Mucosa of descending colon (tissue), 3 donors: ENCODE results near the gene TFF3. TPM values are rescaled to one million over a fixed set of nuclear protein-coding genes. Genes with fewer than 3 reads are reported as not detected.
A peak's percentile ranks its signal among the peaks of the same experiment; 100 is the strongest.

Source experiments
- ATAC-seq: fragments of 200-7000 bp; cut with Tn5 transposase; one replicate; pipeline ENCODE4 v1.9.1; 2020; ENCODE audit warnings: mild to moderate bottlenecking, moderate library complexity
- DNase-seq, 3 donors: peaks; one replicate each; pipeline ENCODE4 v3.0.0-alpha.2; 2020
- H3K36me3 ChIP-seq: fragments of 200-600 bp; one replicate; pipeline ENCODE4 v1.8.0; 2021; ENCODE audit warnings: low read depth, mild to moderate bottlenecking
- H3K4me1 ChIP-seq: fragments of 200-600 bp; one replicate; pipeline ENCODE4 v1.8.0; 2021; ENCODE audit warnings: low read depth, mild to moderate bottlenecking
- H3K4me3 ChIP-seq: fragments of 200-600 bp; one replicate; pipeline ENCODE4 v1.8.0; 2021; ENCODE audit warnings: mild to moderate bottlenecking
- H3K9me3 ChIP-seq: fragments of 200-600 bp; one replicate; pipeline ENCODE4 v1.8.0; 2021; ENCODE audit warnings: mild to moderate bottlenecking
- intact Hi-C, 2 donors: fragments of 100-400 bp; cut with DNase I in 1 of 2; cut with micrococcal nuclease in 1 of 2; formaldehyde crosslinking; loops; one replicate each; pipeline versions ENCODE4 v1.11.0 to v1.11.1; 2022; cut with DNase I, micrococcal nuclease
- total RNA-seq, 3 donors: library from RNA; stranded (reverse); fragmentation: NEBNext Ultra II Directional in 2 of 3; extraction: Animal tissue kit (Norgen Biotek cat#: 25700) in 2 of 3; gene quantifications; one replicate each; pipeline versions ENCODE4 v1.2.1 to v1.2.4, GENCODE V29; 2021 to 2023
- TF ChIP-seq, protein P1 (sequence below): fragments of 200-600 bp; IDR thresholded peaks from one replicate; pipeline ENCODE4 v1.8.0; 2022; ENCODE audit warnings: antibody characterized with exemption, mild to moderate bottlenecking
- donor health status: DM: no; HTN: no; CAD: no; lungs with moderate emphysema.
- donor health status: DM: no; HTN: no; CAD: no.
- donor health status: DM: no; HTN: yes; CAD: no.

The TFF3 gene
- total RNA-seq, 3 donors from 2014 or later = 614 to 2,641 (median 2,419) TPM

DNA sequence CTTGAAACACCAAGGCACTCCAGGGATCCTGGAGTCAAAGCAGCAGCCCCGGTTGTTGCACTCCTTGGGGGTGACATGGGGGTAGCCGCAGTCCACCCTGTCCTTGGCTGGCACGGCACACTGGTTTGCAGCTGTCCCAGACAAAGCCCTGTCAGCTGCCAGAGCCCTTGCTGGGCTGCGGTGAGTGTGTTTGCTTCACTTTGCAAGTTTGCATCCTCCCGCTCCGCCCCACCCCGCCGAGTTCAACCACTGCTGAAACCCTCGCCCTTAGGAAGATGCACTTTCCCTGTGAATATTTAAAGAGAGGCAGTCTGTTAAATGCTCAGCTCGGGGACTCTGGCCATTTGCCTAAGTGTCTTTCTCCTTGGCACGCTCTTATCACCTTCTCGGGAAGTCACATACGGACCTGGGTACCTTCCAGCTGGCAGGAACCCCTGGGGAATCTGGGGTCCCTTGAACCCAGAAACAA is 1.7 kb downstream of the TFF3 start:
- no peak overlapping the region for H3K4me3 ChIP-seq
- intact Hi-C loops = no loop called here
- no peaks in the 10 kb centered on the region for H3K36me3 ChIP-seq
- peaks cover 52% of the 10 kb centered on the region for H3K4me1 ChIP-seq
- peak; percentile 5 for ATAC-seq
- peak; percentile 71 to 81 (median 77) for DNase-seq
- TF ChIP-seq, protein P1, sequence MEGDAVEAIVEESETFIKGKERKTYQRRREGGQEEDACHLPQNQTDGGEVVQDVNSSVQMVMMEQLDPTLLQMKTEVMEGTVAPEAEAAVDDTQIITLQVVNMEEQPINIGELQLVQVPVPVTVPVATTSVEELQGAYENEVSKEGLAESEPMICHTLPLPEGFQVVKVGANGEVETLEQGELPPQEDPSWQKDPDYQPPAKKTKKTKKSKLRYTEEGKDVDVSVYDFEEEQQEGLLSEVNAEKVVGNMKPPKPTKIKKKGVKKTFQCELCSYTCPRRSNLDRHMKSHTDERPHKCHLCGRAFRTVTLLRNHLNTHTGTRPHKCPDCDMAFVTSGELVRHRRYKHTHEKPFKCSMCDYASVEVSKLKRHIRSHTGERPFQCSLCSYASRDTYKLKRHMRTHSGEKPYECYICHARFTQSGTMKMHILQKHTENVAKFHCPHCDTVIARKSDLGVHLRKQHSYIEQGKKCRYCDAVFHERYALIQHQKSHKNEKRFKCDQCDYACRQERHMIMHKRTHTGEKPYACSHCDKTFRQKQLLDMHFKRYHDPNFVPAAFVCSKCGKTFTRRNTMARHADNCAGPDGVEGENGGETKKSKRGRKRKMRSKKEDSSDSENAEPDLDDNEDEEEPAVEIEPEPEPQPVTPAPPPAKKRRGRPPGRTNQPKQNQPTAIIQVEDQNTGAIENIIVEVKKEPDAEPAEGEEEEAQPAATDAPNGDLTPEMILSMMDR = no peak
- H3K9me3 ChIP-seq = no peaks in the 10 kb centered on the region

DNA sequence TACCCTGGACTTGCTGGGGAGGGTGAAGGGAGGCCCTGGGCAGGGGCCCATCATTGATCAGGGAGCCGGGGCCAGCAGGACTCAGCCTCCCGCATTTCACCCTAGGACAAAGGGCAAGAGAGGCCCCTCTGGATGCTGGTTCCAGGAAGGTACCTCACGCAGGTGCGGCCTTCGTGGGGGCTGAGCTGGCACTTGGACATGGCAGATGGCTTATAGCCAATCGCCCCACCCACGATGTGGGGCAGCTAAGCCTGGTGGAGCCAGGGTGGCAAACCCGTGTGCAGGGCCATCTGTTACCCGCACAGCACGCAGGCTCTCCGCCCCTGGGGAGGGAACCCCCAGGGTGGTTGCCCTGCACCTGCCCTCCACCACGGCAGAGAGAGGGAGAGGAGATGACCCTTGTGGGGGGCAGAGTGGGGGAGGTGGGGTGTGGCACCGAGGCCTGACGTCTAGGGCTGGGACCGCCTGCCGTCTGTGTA is 2.5 kb downstream of the TFF3 start:
- intact Hi-C loops = no loop called here

DNA sequence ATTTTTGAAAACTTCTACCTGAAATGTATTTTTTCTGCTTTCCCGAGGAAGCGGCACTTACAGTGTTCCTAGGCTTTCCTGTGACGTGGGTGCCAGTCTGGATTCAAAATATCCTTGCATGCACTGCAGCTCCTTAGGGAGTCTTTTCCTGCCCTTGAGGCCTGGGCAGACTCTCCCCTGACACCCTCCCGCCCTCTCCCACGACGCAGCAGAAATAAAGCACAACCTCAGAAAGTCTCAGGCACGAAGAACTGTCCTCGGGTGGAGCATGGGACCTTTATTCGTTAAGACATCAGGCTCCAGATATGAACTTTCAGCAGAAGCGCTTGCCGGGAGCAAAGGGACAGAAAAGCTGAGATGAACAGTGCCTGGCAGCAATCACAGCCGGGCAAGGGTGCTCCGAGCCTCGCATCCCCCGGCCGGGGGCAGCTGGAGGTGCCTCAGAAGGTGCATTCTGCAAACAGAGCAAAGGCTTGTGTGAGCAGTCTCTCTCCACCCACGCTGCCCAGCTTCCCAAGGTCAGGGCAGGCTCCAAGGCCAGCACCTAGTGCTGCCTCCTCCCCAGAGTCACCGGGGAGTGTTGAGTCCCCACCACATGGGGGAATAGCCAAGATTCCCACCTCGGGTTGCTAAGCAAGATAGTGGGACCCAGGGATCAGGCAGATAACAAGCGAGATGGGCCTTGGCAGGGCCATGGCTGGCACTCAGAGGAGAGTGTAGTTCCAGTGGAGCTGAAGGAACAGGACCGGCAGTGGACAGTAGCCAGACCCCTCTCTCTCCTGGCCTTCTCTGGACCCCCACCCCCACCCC is 3.2 kb downstream of the TFF3 start:
- DNase-seq (peak in 1 of 3 donors; percentile 60), ATAC-seq (no peak)
- Histone ChIP-seq H3K4me1 (peaks cover 46% of the 10 kb centered on the region), H3K4me3 (no peak overlapping the region), H3K9me3 (no peaks in the 10 kb centered on the region), H3K36me3 (no peaks in the 10 kb centered on the region)
- intact Hi-C loops = no loop called here
- TF ChIP-seq, protein P1 = no peak

More for the DNA sequence above, 2.5 kb downstream of the TFF3 start:
- H3K36me3 ChIP-seq = no peaks in the 10 kb centered on the region
- DNase-seq (peak in 2 of 3 donors; percentile 43 to 67), ATAC-seq (peak; percentile 1)
- H3K4me1 ChIP-seq = peaks cover 47% of the 10 kb centered on the region
- TF ChIP-seq, protein P1 = no peak
- no peaks in the 10 kb centered on the region for H3K9me3 ChIP-seq
- no peak overlapping the region for H3K4me3 ChIP-seq

DNA sequence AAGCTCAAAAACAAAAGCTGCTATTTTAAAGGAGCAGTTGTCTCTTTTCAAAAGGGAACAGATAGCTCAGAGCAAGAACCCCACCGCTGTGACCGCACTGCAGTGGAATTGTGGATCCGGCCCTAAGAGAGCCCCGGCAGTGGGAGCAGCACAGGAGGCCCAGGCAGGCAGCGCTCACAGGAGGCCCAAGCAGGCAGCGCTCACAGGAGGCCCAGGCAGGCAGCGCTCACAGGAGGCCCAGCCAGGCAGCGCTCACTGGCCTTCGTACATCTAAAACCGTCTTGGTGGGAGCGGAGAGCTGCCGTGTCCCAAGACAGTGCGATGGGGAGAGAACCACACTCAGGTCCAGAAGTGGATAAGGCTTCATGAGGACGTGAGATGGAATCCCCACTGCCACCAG is 4.0 kb downstream of the TFF3 start:
- no peak for DNase-seq
- TF ChIP-seq, protein P1 = no peak
- no peaks in the 10 kb centered on the region for H3K9me3 ChIP-seq
- intact Hi-C loops = no loop called here
- H3K4me1 ChIP-seq = peaks cover 38% of the 10 kb centered on the region
- no peak overlapping the region for H3K4me3 ChIP-seq
- H3K36me3 ChIP-seq = no peaks in the 10 kb centered on the region
- ATAC-seq = no peak

DNA sequence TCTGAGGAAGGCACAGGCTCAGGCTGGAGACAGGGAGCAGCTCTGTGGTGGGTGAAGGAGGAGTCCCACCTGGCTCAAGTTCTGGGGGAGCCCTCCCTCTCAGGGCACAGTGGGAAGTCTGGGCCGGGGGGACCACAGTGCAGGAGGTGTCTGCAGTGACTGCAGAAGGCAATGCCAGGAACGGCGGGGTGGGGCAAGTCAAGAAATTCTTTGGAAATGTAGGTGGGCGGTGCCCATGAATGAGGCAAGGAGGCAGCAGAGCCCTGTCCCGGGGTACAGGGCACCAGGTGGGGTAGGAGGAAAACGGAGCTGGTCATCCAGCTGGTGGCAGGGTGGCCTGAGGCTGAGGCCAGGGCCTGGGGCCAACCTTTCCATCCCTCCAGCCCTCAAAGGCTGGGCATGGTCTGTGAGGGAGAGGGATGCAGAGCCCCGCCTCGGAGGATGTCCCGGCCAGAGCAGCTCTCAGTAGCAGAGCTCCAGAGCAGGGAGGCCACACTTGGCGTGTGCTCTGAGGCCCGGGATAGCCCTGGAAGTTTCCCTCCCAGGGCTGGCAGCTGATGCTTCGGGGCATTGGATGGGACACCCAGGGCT is 4.7 kb downstream of the TFF3 start:
- intact Hi-C loops = no loop called here
- TF ChIP-seq, protein P1 = no peak
- H3K9me3 ChIP-seq = no peaks in the 10 kb centered on the region
- H3K4me3 ChIP-seq = no peak overlapping the region
- ATAC-seq (peak; percentile 3), DNase-seq (peak in 2 of 3 donors; percentile 59 to 66)
- no peaks in the 10 kb centered on the region for H3K36me3 ChIP-seq
- peaks cover 36% of the 10 kb centered on the region for H3K4me1 ChIP-seq
